ENCODE results near the gene TBX21. TPM values are rescaled to one million over a fixed set of nuclear protein-coding genes. Genes with fewer than 3 reads are reported as not detected.
A peak's percentile ranks its signal among the peaks of the same experiment; 100 is the strongest.

TBX21 gene
- total and polyA plus RNA-seq, 7 donors, result under 0.01 to 1.2 (median 0.36) TPM; not detected in 2

DNA sequence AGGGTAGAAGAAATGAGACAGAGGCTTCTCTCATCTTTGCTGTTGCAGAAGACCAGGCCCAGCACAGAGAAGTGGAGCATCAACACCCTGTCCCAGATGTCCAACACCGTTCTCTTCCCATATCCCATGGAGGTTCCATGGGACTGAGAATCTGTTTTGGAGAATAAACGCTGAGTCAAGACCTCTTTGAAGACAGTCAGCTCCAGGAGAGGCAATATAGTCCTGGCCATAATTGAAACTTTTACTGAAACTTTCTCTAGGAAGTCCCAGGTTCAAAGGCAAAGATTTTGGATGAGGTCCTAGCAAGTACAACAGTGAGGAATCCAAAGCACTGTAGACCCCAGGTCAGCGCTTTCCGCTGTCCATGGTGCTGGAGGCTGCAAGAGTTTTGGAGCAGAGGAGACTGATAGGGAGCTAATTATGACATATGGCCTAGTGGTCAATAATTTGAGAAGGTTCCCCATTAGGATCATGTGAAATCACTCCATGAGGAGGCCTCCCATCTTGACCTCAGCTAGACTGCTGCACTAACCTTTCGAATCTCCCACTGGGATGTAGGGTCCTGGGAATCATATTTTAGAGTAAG lies 52.6 kb downstream of the TBX21 start:
- intact Hi-C loops (cut with DNase I), result no loop called here

DNA sequence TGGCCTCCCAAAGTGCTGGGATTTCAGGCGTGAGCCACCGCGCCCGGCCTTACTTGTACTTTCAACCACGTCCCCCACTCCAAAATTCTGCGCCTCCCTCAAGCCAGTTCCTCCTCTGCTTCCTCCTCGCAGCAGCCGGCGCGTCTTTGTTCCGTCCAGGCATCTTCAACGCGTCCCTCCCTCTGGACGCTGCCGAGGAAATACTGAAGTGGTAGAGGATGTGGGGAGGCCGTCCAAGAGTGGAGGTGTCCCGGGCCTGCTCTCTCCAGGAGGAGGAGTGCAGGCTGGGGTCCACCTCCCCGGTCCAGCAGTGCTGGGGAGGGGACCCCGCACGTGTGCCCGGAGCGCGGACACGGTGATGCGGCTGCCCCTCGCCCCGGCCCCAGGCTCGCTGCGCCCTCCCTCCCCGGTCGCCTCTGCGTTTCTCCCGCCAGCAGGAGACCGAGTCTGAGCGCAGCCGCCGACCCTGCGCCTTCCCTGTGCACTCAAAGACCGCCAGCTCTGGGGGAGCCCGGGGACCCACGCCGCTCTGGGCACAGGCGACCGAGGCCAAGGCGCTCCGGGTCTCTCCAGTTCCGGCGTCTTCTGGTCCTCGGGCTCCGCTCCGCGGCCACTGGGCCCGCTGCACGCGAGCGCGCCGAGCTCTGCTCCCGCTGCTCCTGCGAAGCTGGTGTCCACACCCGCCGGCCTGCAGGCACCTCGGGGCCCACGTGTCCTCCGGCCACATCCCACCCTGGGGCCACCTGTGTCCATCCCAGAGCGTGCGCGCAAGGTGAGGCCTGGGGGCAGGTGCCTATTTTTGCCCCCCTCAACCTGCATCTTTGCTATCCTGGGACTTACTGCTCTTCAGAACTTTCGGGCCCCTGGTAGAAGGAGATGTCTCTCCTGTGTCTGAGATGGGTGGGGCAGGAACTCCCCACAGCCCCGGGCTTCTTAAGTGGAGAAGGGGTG lies 56.9 kb downstream of the TBX21 start:
- Histone ChIP-seq H3K36me3 (no peaks in the 10 kb centered on the region), H3K4me3 (peak overlapping the region; percentile 18 to 51 (median 42)), H3K9me3 (no peaks in the 10 kb centered on the region), H3K27me3 (peaks cover 17 to 82% (median 54%) of the 10 kb centered on the region in 3 donors), H3K4me1 (peaks cover 0 to 10% (median 9%) of the 10 kb centered on the region in 4 donors), H3K27ac (peak overlapping the region in 2 of 4 donors; percentile 31 to 40)
- no peak for DNase-seq
- intact Hi-C loops (cut with DNase I), result loop anchor here (5.0 kb wide), 1 partner anchor 93 kb away; no protein-coding TSS in a partner anchor
- 2 to 4% methylated on average over 70 of the region's 70 CpGs for WGBS, 2 donors
- no peak for TF ChIP-seq POLR2AphosphoS5 (IDR thresholded peaks at IDR 0.05)
- TF ChIP-seq POLR2A (IDR thresholded peaks at IDR 0.05), result no peak
- TF ChIP-seq, protein P1, sequence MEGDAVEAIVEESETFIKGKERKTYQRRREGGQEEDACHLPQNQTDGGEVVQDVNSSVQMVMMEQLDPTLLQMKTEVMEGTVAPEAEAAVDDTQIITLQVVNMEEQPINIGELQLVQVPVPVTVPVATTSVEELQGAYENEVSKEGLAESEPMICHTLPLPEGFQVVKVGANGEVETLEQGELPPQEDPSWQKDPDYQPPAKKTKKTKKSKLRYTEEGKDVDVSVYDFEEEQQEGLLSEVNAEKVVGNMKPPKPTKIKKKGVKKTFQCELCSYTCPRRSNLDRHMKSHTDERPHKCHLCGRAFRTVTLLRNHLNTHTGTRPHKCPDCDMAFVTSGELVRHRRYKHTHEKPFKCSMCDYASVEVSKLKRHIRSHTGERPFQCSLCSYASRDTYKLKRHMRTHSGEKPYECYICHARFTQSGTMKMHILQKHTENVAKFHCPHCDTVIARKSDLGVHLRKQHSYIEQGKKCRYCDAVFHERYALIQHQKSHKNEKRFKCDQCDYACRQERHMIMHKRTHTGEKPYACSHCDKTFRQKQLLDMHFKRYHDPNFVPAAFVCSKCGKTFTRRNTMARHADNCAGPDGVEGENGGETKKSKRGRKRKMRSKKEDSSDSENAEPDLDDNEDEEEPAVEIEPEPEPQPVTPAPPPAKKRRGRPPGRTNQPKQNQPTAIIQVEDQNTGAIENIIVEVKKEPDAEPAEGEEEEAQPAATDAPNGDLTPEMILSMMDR (IDR thresholded peaks at IDR 0.05), result peak in 3 of 4 experiments; percentile 35 to 48 (median 38)
- TF ChIP-seq EP300 (IDR thresholded peaks at IDR 0.05), result no peak

More for the DNA sequence above, 52.6 kb downstream of the TBX21 start:
- H3K27me3 ChIP-seq, result peaks cover 2 to 42% (median 20%) of the 10 kb centered on the region in 3 donors
- 27 to 60% methylated on average over 5 of the region's 5 CpGs for WGBS, 2 donors
- no peaks in the 10 kb centered on the region for H3K36me3 ChIP-seq
- no peak overlapping the region for H3K27ac ChIP-seq
- H3K4me1 ChIP-seq, result peaks cover 0 to 10% (median 9%) of the 10 kb centered on the region in 4 donors
- no peak for DNase-seq
- no peak overlapping the region for H3K4me3 ChIP-seq
- TF ChIP-seq, protein P1 (IDR thresholded peaks at IDR 0.05), result no peak
- TF ChIP-seq EP300 (IDR thresholded peaks at IDR 0.05), result no peak
- TF ChIP-seq POLR2AphosphoS5 (IDR thresholded peaks at IDR 0.05), result no peak
- no peak for TF ChIP-seq POLR2A (IDR thresholded peaks at IDR 0.05)
- H3K9me3 ChIP-seq, result no peaks in the 10 kb centered on the region

DNA sequence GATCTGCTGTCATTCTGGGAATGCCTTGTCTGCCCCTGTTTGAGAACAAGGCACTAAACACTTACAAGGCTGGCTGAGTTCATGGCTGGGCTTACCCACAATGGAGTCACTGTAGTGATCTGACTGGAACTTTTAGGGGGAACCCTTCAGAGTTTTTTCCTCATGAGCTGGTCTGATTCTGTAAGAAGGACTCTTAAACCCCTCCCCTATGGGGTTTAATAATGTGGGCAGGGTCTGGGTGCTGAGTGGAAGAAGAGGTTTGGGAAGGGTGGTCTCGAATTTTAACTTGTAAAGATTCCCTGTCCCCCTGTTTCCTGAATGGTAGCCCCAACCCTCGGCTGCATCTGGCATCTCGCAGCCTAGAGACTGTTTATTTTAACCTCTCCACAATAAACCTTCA lies 58.0 kb downstream of the TBX21 start:
- intact Hi-C loops (cut with DNase I), result loop anchor here (5.0 kb wide), 1 partner anchor 94 kb away; no protein-coding TSS in a partner anchor
- H3K4me1 ChIP-seq, result peaks cover 0 to 10% (median 9%) of the 10 kb centered on the region in 4 donors
- WGBS, 2 donors, result 26 to 41% methylated on average over 3 of the region's 3 CpGs
- H3K36me3 ChIP-seq, result no peaks in the 10 kb centered on the region
- H3K9me3 ChIP-seq, result no peaks in the 10 kb centered on the region
- peak overlapping the region in 1 of 4 donors; percentile 7 for H3K27ac ChIP-seq
- no peak overlapping the region for H3K4me3 ChIP-seq
- peaks cover 17 to 88% (median 54%) of the 10 kb centered on the region in 3 donors for H3K27me3 ChIP-seq
- TF ChIP-seq EP300 (IDR thresholded peaks at IDR 0.05) (no peak), POLR2AphosphoS5 (IDR thresholded peaks at IDR 0.05) (no peak), POLR2A (IDR thresholded peaks at IDR 0.05) (no peak)
- TF ChIP-seq, protein P1 (IDR thresholded peaks at IDR 0.05), result no peak
- no peak for DNase-seq

DNA sequence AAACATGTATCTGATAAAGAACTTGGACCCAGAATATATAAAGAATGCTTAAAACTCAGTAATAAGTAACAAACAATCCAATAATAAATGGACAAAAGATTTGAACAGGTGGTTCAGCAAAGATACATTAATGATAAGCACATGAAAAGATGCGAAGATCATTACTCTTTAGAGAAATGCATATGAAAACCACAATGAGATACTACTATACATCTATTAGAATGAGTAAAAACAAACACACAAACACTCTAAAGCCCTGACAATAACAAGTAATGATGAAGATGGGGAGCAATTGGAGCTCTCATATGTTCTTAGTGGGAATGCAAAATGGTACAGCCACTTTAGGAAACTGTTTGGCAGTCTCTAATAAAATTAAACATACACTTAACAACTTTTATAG lies 59.4 kb downstream of the TBX21 start:
- intact Hi-C loops (cut with DNase I), result loop anchor here (5.0 kb wide), 1 partner anchor 95 kb away; no protein-coding TSS in a partner anchor
- Histone ChIP-seq H3K9me3 (no peaks in the 10 kb centered on the region), H3K4me1 (peaks cover 0 to 10% (median 9%) of the 10 kb centered on the region in 4 donors), H3K27me3 (peaks cover 17 to 80% (median 54%) of the 10 kb centered on the region in 3 donors), H3K4me3 (no peak overlapping the region), H3K36me3 (no peaks in the 10 kb centered on the region), H3K27ac (no peak overlapping the region)
- WGBS, 2 donors, result 73% methylated on average over 1 of the region's 1 CpG
- DNase-seq, result no peak
- no peak for TF ChIP-seq POLR2AphosphoS5 (IDR thresholded peaks at IDR 0.05)

DNA sequence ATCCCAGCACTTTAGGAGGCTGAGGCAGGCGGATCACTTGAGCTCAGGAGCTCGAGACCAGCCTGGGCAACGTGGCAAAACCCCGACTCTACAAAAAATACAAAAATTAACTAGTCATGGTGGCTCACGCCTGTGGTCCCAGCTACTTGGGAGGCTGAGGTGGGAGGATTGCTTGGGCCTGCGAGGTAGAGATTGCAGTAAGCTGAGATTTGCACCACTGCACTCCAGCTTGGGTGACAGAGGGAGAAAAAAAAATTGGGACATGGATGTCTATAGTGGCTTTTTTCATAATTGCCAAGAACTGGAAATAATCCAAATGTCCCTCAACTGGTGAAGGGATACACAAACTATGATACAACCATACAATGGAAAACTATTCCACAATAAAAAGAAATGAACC lies 59.9 kb downstream of the TBX21 start:
- TF ChIP-seq POLR2A (IDR thresholded peaks at IDR 0.05) (no peak), EP300 (IDR thresholded peaks at IDR 0.05) (no peak), POLR2AphosphoS5 (IDR thresholded peaks at IDR 0.05) (no peak)
- TF ChIP-seq, protein P1 (IDR thresholded peaks at IDR 0.05), result no peak
- Histone ChIP-seq H3K27ac (no peak overlapping the region), H3K4me1 (peaks cover 0 to 10% (median 9%) of the 10 kb centered on the region in 4 donors), H3K4me3 (no peak overlapping the region), H3K36me3 (no peaks in the 10 kb centered on the region), H3K9me3 (no peaks in the 10 kb centered on the region), H3K27me3 (peaks cover 17 to 75% (median 53%) of the 10 kb centered on the region in 3 donors)
- 65 to 78% methylated on average over 6 of the region's 6 CpGs for WGBS, 2 donors
- intact Hi-C loops (cut with DNase I), result loop anchor here (5.0 kb wide), 1 partner anchor 96 kb away; no protein-coding TSS in a partner anchor
- DNase-seq, result no peak

All from sigmoid colon (tissue), 7 donors.